ENCODE data around the gene RNF41.

DNA sequence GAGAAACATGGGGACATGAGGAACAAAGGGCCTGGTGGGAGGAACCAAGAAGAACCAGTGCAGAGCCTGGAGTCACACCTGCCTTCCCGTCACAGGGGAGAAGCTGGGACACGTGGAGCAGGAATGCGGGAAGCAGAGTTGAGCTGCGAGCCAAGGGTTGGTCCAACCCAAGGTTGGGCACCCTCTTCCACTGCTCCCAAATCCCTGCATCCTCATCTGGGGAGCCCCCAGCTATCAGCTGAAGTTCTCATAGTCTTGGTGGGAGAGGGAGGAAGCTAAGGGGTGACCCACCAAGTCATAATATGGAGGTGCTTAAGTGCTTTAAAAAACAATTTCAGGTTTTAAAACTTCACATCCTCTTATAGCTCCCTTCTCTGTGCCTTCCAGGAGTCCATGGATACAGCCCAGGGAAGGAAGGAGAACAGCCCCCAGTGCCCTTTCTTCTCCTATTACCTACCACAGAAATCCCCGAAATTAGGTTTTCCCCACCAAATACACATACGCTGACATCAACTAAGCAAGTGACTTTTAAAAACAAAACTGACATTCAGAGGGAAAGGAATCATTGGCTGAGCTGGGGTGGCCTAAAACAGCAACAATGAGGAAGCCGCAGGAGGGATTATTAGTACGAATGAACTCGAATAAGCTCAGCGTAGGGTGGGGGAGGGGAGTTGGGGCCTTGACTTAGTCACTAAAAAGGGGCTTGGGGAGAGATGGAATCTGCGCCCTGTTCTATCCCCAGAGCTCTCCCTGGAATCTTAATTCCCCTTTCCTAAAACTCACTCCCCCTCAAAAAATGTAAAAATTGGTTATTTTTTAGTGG lies 59.0 kb downstream of the RNF41 start:
- TF ChIP-seq POLR2AphosphoS5 (IDR thresholded peaks at IDR 0.05) (peak in 2 of 3 donors; percentile 63 to 80), CTCF (IDR thresholded peaks at IDR 0.05) (no peak), POLR2A (IDR thresholded peaks at IDR 0.05) (peak; percentile 33), EP300 (IDR thresholded peaks at IDR 0.05; ENCODE audit: low read depth) (no peak)
